Fibroblast of skin of right biceps (primary cell): ENCODE data around the gene ZNF491.
A peak's percentile ranks its signal among the peaks of the same experiment; 100 is the strongest.
"Not testable (repeated sequence)": the region's sequence is repeated elsewhere in the genome, so short reads cannot be mapped to it uniquely, and the experiment has no call there.

Experiments used
- DNase-seq: peaks from one replicate; pipeline ENCODE4 v3.0.0-alpha.2; 2013

The ZNF491 gene

DNA sequence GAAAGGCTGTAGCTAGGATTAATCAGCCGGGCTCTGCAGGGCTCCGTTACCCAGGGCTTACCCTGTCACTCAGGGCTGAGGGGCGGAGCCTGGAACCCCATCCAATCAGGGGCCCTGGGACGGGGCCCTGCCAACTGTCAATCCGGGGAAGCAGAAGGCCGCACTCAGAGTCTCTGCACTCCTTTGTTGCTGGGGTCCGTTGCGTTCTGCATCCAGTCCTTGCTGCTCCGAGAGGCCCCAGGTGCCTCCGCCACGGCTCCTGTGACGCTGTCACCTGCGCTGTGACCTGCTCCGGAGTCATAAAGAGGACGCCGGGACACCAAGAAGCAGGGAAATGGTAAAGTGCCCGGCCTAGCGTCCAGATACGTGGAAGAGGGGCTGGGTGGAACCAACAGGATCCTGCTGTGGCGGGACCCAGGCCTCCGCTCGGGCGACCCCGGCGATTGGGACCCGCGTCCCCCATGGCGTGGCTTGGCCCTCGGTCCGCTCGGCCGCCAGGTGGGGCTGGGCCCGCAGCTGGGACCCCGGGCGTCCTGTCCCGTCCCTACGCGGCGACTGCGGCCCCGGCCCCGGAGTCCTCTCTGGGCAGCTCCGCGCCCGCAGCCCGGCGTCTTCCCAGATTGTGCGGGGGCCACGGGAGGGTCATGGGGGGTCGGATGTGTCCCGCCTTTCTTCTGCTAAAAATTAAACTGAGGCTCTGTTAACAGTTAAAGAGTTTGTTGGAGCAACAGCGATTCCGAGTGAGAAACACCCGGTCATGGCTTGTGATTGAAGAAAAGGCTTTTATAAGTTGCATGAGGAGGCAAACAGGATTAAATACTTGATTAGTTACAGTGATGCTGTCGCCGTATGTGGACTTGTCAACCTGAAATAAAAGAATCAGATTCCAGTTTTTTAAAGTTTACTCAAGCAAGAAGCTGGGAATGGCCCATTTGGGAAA lies at the start of gene ZNF491:
Gene ZNF491, plus strand, starts transcription at position 133 of the 940 bp plus-strand sequence. CDS start 7,431 bp downstream, outside the sequence.
- DNase-seq, result peak; percentile 88

DNA sequence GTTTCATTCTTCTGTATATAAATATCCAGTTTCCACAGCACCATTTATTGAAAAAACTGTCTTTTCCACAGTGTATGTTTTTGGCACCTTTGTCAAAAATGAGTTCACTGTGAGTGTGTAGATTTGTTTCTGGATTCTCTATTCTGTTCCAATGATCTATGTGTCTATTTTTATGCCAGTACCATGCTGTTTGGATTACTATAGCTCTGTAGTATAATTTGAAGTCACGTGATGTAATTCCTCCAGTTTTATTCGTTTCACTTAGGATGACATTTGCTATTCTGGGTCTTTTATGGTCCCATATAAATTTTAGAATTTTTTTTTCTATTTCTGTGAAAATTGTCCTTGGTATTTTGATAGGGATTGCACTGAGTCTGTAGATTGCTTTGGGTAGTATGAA lies 48.6 kb upstream of the ZNF491 start:
- no peak for DNase-seq

DNA sequence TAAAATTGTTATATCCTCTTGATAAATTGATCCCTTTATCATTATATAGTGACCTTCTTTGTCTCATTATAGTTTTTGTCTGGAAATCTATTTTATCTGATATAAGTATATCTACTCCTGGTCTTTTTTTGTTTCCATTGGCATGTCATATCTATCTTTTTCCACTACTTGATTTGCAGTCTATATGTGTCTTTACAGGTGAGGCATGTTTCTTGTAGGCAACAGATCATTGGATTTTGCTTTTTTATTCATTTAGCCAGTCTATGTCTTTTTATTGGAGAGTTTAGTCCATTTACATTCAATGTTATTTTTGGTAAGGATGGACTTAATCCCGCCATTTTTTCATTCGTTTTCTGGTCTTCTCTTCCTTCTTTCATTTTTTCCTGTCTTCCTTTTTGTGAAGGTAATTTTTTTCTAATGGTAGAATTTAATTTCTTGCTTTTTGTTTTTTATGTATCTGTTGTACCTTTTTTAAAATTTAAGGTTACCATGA lies 46.0 kb upstream of the ZNF491 start:
- DNase-seq, result no peak

DNA sequence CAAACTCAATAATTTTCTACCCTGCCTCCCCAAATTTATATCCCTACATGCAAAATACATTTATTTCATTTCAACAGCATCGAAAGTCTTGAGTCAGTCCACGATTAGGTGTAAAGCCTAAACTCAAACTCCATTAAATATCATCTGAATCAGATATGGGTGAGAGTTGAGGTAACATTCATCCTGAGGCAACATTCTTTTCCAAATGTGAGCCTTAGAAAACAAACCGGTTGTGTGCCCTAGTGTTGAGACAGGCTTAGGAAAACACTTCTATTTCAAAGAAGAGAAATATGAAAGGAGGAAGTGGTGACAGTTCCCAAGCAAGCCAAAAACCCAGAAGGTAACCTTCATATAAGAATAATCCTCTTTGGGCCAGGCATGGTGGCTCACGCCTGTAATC lies 43.7 kb upstream of the ZNF491 start:
- DNase-seq, result no peak

DNA sequence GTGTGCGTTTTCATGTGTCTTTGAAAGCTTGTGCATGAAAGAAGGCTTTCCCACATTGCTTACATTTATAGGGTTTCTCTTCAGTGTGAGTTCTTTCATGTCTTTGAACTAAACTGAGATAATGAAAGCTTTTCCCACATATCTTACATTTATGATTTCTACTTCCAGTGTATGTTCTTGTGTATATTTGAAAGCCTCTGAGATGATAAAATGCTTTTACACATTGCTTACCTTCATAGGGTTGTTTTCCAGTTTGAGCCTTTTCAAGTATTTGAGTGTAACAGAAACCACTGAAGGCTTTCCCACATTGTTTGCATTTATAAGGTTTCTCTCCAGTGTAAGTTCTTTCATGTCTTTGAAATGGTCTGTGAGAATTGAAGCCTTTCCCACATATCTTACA lies 41.4 kb upstream of the ZNF491 start:
- DNase-seq, result no peak

DNA sequence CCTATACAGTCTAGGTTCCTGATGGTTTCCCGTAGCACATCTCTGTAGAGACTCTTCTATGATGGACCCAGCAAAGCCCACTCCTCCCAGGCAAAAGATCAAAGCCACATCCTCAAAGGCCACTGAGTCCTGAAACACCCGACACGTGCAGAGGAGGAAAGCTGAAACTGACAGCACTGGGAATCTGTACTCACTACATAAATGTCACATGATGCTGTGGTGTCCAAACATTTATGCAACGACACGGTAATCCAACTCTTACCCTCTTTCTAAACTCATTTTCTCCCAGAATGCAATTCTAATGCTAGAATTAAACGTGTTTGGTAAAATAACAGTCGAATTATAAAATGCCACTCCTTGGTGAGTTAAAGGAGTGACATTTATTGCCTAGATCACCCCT lies 38.5 kb upstream of the ZNF491 start:
- DNase-seq, result no peak

DNA sequence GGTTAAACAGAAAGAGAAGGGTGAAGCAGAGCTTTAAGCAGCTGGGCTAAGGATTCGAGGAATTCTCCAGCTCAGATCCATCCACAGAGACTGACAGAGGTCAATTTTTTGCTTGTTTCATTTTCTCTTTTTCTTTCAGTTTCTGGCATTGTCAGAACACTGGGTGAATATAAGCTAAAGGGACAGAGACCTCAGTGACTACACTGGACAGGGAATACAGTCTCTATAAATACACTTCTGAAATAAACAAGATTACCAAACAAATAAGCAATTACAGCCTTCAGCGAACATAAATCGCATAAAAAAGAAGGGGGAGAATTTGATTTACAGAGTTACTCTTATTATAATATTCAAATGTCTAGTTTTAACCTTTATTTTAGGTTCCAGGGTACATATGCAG lies 35.2 kb upstream of the ZNF491 start:
- DNase-seq, result no peak

DNA sequence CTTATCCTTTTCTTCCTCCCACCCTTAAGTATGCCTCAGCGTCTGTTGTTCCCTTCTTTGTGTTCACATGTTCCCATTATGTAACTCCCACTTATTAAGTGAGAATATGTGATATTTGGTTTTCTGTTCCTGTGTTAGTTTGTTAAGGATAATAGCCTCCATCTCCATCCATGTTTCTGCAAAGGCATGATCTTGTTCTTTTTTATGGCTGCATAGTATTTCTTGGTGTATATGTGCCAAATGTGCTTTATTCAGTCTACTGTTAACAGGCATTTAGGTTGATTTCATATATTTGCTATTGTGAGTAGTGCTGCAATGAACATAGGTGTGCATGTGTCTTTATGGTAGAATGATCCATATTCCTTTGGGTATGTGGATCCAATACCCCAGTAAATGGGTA lies 34.7 kb upstream of the ZNF491 start:
- no peak for DNase-seq

DNA sequence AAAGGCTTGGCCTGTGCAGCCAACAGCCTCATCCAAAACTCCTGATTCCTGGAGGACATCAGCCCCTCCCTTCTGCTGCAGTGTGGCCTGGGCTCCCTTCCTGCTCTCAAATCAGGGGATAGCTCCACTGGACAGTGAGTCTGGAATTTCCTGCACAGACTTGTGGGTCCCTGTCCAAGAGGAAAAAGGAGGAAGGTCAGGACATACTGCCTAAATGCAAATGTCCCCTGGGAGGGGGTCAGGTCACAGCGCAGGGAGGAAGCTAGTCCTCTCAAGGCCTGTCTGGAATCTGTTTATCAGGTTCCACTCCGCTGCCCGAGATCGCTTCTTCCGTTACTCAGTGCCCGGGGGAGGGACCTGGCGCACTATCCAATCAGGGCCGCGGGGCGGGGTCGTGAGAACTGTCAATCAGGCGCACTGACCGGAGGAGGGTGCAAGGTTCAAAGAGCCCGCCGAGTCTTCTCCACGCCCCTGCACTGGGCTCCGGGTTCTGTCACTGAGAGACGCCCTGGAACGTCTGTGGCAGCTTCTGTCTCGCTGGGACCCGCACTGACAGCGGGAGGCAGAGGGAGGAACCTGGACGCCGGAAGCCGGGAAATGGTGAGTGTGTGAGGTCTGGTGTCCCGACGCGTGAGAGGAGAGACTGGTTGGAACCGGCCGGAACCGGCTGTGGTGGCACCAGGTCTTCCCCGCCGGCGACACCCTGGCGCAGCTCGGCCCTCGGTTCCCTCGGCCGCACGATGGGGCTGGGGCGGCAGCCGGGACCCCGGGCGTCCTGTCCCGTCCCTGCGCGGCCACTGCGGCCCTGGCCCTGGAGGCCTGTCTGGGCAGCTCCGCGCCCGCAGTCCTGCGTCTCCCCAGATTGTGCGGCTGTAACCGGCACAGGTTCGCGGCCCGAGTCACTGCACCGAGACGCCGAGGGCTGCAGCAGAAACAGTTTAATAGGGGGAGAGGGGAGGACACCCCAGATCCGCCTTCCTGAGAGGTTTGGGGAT lies 31.4 kb upstream of the ZNF491 start, which contains the start of gene ZNF441:
Gene ZNF441, plus strand, starts transcription at position 404 of the 995 bp plus-strand sequence. Its CDS starts 194 bp downstream, at position 598.
- DNase-seq, result peak; percentile 94

DNA sequence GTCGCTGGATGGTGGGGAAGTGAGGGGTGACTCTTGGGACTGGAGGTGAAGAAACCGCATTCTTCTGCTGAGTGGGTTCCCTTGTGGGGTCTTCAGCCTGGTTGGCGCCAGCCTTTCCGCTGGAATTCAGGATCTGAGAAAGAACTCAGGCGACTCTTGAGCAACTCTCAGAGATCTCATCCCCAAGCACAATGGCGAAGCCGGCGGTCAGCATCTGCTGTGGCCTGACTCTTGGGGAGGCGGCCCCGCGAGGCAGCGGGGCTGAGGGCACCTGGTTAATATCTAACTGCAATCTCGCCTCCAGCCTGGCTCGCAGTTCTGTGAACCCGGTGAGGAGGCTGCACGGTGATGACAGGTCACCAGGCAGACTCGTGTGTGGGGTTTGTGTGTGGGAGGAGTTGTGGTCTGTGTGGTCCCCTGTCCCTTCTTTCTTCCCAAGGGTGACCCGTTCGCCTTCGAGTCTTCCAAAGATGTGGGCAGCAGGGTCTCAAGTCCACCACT lies 30.6 kb upstream of the ZNF491 start:
- peak; percentile 25 for DNase-seq

DNA sequence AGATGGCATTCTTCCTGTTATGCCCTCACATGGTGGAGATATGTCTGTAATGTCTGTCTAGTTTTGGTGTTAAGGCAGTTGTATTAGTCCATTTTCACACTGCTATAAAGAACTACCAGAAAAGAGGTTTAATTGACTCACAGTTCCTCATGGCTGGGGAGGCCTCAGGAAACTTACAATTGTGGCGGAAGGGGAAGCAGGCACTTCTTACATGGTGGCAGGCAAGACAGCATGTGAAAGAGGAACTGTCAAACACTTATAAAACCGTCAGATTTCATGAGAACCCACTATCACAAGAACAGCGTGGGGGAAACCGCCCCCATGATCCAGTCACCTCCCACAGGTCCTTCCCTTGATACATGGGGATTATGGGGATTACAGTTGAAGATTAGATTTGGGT lies 28.3 kb upstream of the ZNF491 start:
- no peak for DNase-seq

DNA sequence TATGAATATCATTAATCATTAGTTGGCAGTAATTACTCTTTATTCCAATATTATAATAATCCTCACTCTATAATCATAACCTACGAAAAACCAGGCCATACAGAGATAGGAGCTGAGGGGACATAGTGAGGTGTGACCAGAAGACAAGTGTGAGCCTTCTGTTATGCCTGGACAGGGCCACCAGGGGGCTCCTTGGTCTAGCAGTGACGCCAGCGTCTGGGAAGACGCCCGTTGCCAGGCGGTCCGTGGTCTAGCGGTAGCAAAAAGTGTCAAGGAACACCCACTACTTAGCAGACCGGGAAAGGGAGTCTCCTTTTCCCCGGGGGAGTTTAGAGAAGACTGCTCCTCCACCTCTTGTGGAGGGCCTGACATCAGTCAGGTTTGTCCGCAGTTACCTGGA lies 26.8 kb upstream of the ZNF491 start:
- DNase-seq, result not testable (repeated sequence)

DNA sequence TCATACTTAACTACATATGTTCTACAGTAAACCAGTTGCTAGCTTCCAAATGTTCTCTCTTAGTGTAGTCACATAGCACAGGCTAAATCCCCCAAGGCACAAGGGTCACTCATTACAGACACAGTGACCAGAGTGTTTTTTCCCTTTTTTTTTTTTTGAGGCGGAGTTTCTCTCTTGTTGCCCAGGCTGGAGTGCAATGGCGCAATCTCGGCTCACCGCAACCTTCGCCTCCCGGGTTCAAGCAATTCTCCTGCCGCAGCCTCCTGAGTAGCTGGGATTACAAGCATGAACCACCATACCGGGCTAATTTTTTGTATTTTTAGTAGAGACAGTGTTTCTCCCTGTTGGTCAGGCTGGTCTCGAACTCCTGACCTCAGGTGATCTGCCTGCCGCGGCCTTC lies 21.7 kb upstream of the ZNF491 start:
- not testable (repeated sequence) for DNase-seq

DNA sequence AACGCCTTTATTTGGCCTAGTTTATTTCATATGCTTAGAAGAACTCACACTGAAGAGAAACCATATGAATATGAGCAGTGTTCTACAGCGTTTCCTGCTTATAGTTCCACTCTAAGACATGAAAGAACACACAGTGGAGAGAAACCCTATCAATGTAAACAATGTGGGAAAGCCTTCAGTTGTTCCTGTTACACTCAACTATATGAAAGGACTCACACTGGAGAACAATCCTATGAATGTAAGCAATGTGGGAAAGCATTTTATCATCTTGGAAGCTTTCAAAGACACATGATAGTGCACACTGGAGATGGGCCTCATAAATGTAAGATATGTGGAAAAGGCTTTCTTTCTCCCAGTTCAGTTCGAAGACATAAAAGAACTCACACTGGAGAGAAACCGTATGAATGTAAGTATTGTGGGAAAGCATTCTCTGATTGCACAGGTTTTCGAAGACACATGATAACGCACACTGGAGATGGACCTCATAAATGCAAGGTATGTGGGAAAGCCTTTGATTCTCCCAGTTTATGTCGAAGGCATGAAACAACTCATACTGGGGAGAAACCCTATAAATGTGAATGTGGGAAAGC lies 17.8 kb upstream of the ZNF491 start:
- DNase-seq, result no peak

DNA sequence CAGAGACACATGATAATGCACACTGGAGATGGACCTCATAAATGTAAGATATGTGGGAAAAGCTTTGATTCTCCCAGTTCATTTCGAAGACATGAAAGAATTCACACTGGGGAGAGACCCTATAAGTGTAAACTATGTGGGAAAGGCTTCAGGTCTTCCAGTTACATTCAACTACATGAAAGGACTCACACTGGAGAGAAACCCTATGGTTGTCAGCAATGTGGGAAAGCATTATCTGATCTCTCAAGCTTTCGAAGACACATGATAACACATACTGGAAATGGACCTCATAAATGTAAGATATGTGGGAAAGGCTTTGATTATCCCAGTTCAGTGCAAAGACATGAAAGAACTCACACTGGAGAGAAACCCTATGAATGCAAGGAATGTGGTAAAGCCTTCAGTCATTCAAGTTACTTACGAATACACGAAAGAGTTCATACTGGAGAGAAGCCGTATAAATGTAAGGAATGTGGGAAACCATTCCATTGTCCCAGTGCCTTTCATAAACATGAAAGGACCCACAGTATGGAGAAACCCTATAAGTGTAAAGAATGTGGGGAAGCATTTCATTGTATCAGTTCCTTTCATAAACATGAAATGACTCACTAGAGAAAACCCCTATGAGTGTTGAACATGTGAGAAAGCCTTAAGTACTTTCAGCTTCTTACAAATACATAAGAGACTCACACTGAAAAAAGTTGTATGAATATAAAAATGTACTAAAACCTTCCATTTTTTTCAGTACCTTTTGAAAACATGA lies 16.8 kb upstream of the ZNF491 start:
- DNase-seq, result peak; percentile 19

DNA sequence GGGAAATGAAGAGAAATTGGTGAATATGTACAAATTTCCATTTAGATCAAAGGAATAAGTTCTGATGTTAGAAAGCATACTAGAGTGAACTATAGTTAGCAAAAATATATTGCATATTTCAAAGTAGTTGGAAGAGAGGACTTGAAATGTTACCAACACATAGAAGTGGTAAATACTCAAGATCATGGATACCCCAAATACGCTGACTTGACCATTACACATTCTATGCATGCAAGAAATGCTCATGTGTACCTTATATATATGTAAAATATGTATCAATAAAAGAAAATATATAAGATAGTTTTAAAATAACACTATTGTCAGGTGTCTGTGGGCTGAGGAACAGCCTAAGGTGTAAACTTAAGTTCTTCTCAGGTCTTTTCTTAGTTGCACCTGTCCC lies 14.6 kb upstream of the ZNF491 start:
- no peak for DNase-seq

DNA sequence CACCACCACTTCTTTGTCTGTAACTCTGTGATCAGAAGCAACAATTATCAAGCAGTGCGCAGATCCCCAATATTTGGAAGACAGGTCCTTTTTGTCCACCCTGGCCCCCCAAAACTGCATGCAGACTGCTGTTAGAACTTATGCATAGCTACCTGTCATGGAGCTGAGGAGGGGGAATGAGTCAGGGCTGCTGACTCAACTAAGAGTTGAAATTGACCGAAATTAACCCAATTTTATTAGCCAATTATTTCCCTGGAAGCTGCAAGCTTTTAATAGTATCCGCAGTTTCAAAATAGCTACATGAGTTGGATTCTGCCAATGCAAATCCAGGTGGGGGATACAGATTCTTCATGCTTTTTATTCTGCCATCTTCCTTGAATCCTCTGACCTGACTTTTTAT lies 14.0 kb upstream of the ZNF491 start:
- DNase-seq, result no peak

DNA sequence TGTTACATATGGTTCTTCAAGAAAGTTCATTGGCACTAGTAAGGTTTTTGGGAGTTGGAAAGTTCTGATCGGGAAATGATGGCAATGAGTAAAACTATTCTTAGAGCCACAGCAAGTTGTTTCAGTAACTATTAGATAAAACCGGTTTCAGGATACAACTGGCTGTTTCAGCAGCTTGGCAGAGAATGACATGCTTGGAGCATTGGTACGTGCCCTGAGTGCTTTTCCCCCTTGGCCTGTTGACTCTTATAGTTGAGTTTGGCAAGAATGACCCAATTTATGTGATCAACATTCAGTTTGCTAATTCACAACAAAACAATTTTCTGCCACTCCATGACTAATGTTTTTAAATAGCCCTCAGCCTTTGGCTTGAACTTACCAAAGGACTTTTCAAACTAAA lies 10.8 kb upstream of the ZNF491 start:
- DNase-seq, result no peak

DNA sequence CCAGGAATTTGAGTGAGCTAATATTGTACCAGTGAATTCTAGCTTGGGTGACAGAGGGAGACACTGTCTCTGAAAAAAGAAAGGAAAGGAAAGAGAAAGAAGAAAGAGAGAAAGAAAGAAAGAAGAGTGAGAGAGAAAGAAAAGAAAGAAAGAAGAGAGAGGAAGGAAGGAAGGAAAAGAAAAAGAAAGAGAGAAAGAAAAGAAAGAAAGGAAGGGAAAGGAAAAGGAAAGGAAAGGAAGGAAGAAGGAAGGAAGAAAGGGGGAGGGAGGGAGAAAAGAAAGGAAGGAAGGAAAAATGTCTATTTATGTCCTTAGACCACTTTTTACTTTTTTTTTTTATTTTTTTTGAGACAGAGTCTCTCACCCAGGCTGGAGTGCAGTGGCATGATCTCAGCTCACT lies 5.4 kb upstream of the ZNF491 start:
- DNase-seq, result no peak

DNA sequence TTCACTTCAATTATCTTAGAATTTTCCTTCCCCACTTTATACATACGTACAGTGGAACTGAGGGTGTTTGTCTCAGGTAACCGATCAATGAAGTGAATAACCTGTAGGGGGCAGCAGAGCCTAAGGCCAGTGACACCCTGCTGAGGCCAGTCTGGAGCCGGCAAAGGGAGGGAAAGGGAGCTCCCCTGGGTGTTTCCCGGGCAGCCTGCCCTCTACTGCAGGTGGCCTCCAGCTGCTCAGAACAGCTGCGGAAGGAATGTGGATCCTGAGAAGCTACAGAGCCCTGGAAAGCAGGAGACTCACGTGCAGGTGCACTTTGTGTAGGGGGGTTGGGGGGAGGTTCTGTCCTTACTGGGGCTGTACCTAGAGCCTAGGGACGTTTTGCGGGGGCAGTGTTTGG lies 832 bp upstream of the ZNF491 start:
- peak; percentile 84 for DNase-seq

DNA sequence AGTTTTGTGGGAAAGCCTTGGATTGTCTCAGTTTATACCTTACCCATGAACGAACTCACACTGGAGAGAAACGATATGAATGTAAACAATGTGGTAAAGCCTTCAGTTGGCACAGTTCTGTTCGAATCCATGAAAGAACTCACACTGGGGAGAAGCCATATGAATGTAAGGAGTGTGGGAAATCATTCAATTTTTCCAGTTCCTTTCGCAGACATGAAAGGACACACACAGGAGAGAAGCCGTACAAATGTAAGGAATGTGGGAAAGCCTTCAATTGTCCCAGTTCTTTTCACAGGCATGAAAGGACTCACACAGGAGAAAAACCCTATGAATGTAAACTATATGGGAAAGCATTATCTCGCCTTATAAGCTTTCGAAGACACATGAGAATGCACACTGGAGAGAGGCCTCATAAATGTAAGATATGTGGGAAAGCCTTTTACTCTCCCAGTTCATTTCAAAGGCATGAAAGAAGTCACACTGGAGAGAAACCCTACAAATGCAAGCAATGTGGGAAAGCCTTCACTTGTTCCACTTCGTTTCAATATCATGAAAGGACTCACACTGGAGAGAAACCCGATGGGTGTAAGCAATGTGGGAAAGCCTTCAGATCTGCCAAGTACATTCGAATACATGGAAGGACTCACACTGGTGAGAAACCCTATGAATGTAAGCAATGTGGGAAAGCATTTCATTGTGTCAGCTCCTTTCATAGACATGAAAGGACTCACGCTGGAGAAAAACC lies 8.2 kb downstream of the ZNF491 start:
- no peak for DNase-seq
